GM12878 (cell line): Measurements from ENCODE around the gene GABRB3. TPM values are rescaled to one million over a fixed set of nuclear protein-coding genes. Genes with fewer than 3 reads are reported as not detected.

Experiments
- ATAC-seq: fragments of 200-7000 bp; cut with Tn5 transposase; 3 replicates; pipeline ENCODE4 v1.9.1; 2020; ENCODE audit warnings: mild to moderate bottlenecking, moderate library complexity
- BruUV-seq: library from RNA; stranded (reverse); fragments of 400-500 nt; replicated peaks from 2 replicates; lab custom pipeline; 2021; lab: Mats Ljungman, UMichigan
- CTCF ChIA-PET: fragments of 300-600 bp; sonication (Branson Sonifier 250); formaldehyde crosslinking; extraction: SDS; loops from one replicate; lab custom pipeline; 2021; ENCODE audit warnings: inconsistent platforms; lab: Yijun Ruan, JAX
- POLR2A ChIA-PET: fragments of 350-600 bp; formaldehyde crosslinking; extraction: SDS; loops from one replicate; lab custom pipeline; 2021; ENCODE audit warnings: inconsistent platforms; lab: Charles Lee
- RAD21 ChIA-PET: fragments of 300-600 bp; sonication (Branson Sonifier 250); formaldehyde crosslinking; loops from one replicate; lab custom pipeline; 2023; ENCODE audit warnings: antibody characterized with exemption; ENCODE audit not compliant: unreplicated experiment; lab: Charles Lee
- SMC1A ChIA-PET: fragments of 300-600 bp; sonication (Branson Sonifier 250); formaldehyde crosslinking; loops from one replicate; lab custom pipeline; 2023; ENCODE audit not compliant: unreplicated experiment, uncharacterized antibody; lab: Charles Lee
- DNase-seq: peaks from one replicate; pipeline ENCODE4 v3.0.0-alpha.2; 2011; ENCODE audit warnings: low read depth, low spot score
- FAIRE-seq: peaks from 3 replicates; lab custom pipeline; 2011; peaks lifted over from hg19 to GRCh38; lab: Jason Lieb, UNC
- H2AFZ ChIP-seq: 2 replicates; pipeline ENCODE4 v1.6.0; 2011; ENCODE audit warnings: low read depth, low read length, control low read depth; ENCODE audit not compliant: control insufficient read depth
- H3K27ac ChIP-seq: 2 replicates; pipeline ENCODE4 v1.5.1; 2011; ENCODE audit warnings: control low read depth; ENCODE audit not compliant: control insufficient read depth, insufficient read depth
- H3K27me3 ChIP-seq, 2 experiments: replicated peaks in 1 of 2; 2 replicates each; pipeline versions ENCODE4 v1.6.0 to v1.6.1; 2011; ENCODE audit warnings: low read length in 1 of 2; ENCODE audit not compliant: control insufficient read depth in 2 of 2, insufficient read depth in 2 of 2
- H3K36me3 ChIP-seq, 2 experiments: 2 replicates each; pipeline ENCODE4 v1.5.1; 2011; ENCODE audit warnings: low read length in 1 of 2; ENCODE audit not compliant: control insufficient read depth in 2 of 2, insufficient read depth in 2 of 2
- H3K4me1 ChIP-seq: 2 replicates; pipeline ENCODE4 v1.6.1; 2011; ENCODE audit warnings: mild to moderate bottlenecking, low read length, moderate library complexity, mixed read lengths; ENCODE audit not compliant: control insufficient read depth, insufficient read depth
- H3K4me2 ChIP-seq: 2 replicates; pipeline ENCODE4 v1.6.0; 2011; ENCODE audit warnings: control low read depth; ENCODE audit not compliant: control insufficient read depth, insufficient read depth
- H3K4me3 ChIP-seq: fragments of 200-600 bp; sonication (generic); 2 replicates; pipeline ENCODE4 v1.5.1; 2016
- H3K79me2 ChIP-seq: 2 replicates; pipeline ENCODE4 v1.6.0; 2011; ENCODE audit warnings: low read length; ENCODE audit not compliant: control insufficient read depth, insufficient read depth
- H3K9ac ChIP-seq: 2 replicates; pipeline ENCODE4 v1.8.0; 2011; ENCODE audit warnings: low read length, control low read depth, mixed read lengths; ENCODE audit not compliant: control insufficient read depth, insufficient read depth
- H3K9me3 ChIP-seq: replicated peaks from 3 replicates; pipeline ENCODE4 v1.5.1; 2011; ENCODE audit warnings: mild to moderate bottlenecking, low read length; ENCODE audit not compliant: control insufficient read depth, insufficient read depth
- H4K20me1 ChIP-seq: 2 replicates; pipeline ENCODE4 v1.6.0; 2011; ENCODE audit not compliant: control insufficient read depth, insufficient read depth
- BHLHE40 ChIP-seq, 2 experiments: fragments of 450-650 bp in 1 of 2; IDR thresholded peaks; 2 replicates each; pipeline ENCODE4 v1.6.1; 2011 to 2017; ENCODE audit warnings: low read depth in 2 of 2, borderline replicate concordance in 1 of 2, improper control_type of control experiment in 1 of 2, low read length in 1 of 2, mild to moderate bottlenecking in 1 of 2
- BRCA1 ChIP-seq: IDR thresholded peaks from 2 replicates; pipeline ENCODE4 v1.6.1; 2011; ENCODE audit warnings: low read depth, low read length, improper control_type of control experiment
- CEBPB ChIP-seq, 2 experiments: fragments of 150-350 bp in 1 of 2; IDR thresholded peaks; 2 replicates each; pipeline ENCODE4 v1.6.1; 2012 to 2014; ENCODE audit warnings: low read depth in 2 of 2, low read length in 2 of 2, borderline replicate concordance in 1 of 2, inconsistent platforms in 1 of 2
- CHD1 ChIP-seq: IDR thresholded peaks from 2 replicates; pipeline ENCODE4 v1.6.1; 2012; ENCODE audit warnings: low read depth, low read length, improper control_type of control experiment
- ESRRA ChIP-seq: IDR thresholded peaks from 2 replicates; pipeline ENCODE4 v1.6.1; 2012; ENCODE audit warnings: mild to moderate bottlenecking, low read length, improper control_type of control experiment
- NR2F1 ChIP-seq: fragments of 450-650 bp; conservative IDR thresholded peaks from 2 replicates; pipeline ENCODE4 v1.6.1; 2017; ENCODE audit warnings: mild to moderate bottlenecking
- POLR2A ChIP-seq: IDR thresholded peaks from 2 replicates; pipeline ENCODE4 v1.6.1; 2011; ENCODE audit warnings: low read depth, mild to moderate bottlenecking, low read length
- RELA ChIP-seq: fragments of 450-650 bp; IDR thresholded peaks from 2 replicates; pipeline ENCODE4 v1.8.0; 2014; ENCODE audit warnings: borderline replicate concordance; ENCODE audit not compliant: partially characterized antibody
- SUPT20H ChIP-seq: IDR thresholded peaks from 2 replicates; pipeline ENCODE4 v1.6.1; 2011; ENCODE audit warnings: low read depth, mild to moderate bottlenecking, low read length, moderate library complexity, borderline replicate concordance; ENCODE audit not compliant: control insufficient read depth
- YBX1 ChIP-seq: fragments of 450-650 bp; IDR thresholded peaks from 2 replicates; pipeline ENCODE4 v1.6.1; 2016; ENCODE audit warnings: antibody characterized with exemption
- WGBS: methylation state at CpG from one replicate; pipeline ENCODE4 v1.1.6; 2016; ENCODE audit warnings: low lambda C conversion rate; ENCODE audit not compliant: insufficient replicate concordance, insufficient coverage; ENCODE audit errors: missing lambda C conversion rate; 5-methylcytosine and 5-hydroxymethylcytosine counted together
- in situ Hi-C: fragments of 300-500 bp; cut with MboI; formaldehyde crosslinking; loops from 9 replicates; pipeline ENCODE4 v1.14.3; 2018; ENCODE audit warnings: mixed read lengths
- intact Hi-C: fragments of 100-400 bp; cut with micrococcal nuclease; formaldehyde crosslinking; loops from one replicate; pipeline ENCODE4 v1.14.2; 2022; ENCODE audit not compliant: unreplicated experiment
- polyA plus RNA-seq, 11 experiments: library from polyadenylated mRNA; depleted of rRNA in 4 of 11; unstranded in 6 of 11; stranded (reverse) in 5 of 11; fragments of >200 nt; fragmentation: Nextera tagmentation in 4 of 11; fragmentation: Illumina TruSeq in 1 of 11; extraction: Ambion mirVana in 4 of 11; extraction: Trizol in 1 of 11; gene quantifications; 1 replicate in 1 of 11; 2 replicates in 10 of 11; pipeline versions ENCODE4 v1.2.1 to v1.2.3, GENCODE V29; 2011 to 2016; ENCODE audit warnings: inconsistent platforms in 2 of 11, missing spikeins in 2 of 11, low read depth in 1 of 11
- total RNA-seq, 4 experiments: library from RNA; depleted of rRNA in 3 of 4; stranded (reverse); fragments of >200 nt in 3 of 4; fragmentation: Illumina TruSeq in 1 of 4; extraction: Trizol in 1 of 4; gene quantifications; 2 replicates each; pipeline versions ENCODE4 v1.2.1 to v1.2.3, GENCODE V29; 2013 to 2021
- TF ChIP-seq, protein P1 (sequence below): fragments of 450-650 bp; formaldehyde crosslinking; IDR thresholded peaks from 2 replicates; pipeline ENCODE4 v1.4.0; 2020; ENCODE audit warnings: mild to moderate bottlenecking, moderate library complexity
- TF ChIP-seq, protein P2 (sequence below): IDR thresholded peaks from 2 replicates; pipeline ENCODE4 v1.6.1; 2012; ENCODE audit warnings: low read depth, low read length, improper control_type of control experiment

GABRB3 gene
- total and polyA plus RNA-seq, 10 of the 15 experiments (the other 5 are each of a cell fraction or from before 2014, with no cell fraction given), result 0.05 to 0.08 (median 0.05) TPM; not detected in 7

DNA sequence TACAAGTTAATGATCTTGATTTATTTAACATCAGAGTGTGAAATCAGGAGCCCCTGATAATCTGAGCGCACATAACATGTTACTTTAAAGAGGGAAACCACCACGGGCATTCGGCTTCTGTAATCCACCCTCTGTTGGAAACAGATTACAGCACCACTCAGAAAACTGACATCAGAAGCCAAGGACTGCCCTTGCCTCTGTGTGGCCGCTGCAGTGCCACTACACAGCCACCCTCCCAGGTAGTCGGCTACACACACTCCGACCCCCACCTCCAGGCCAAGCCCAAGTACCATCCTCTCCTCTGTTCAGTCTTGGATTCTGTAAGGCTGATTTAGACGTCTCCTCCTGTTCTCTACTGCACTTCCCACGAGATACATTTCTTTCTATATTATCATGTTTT, 251.7 kb downstream of the GABRB3 start:
- H3K27ac ChIP-seq, result no peak overlapping the region
- no peaks in the 10 kb centered on the region for H4K20me1 ChIP-seq
- H3K9ac ChIP-seq, result no peak overlapping the region
- in situ Hi-C loops, result no loop called here
- no peak overlapping the region for H3K4me2 ChIP-seq
- no peaks in the 10 kb centered on the region for H3K36me3 ChIP-seq
- DNase-seq, result no peak
- no peak for ATAC-seq
- intact Hi-C loops, result no loop called here
- ChIA-PET POLR2A (no interaction called here), RAD21 (no interaction called here), CTCF (no interaction called here), SMC1A (no interaction called here)
- BruUV-seq, result no TSS peak
- H3K4me1 ChIP-seq, result no peaks in the 10 kb centered on the region
- 25% methylated on average over 8 of the region's 8 CpGs for WGBS
- H3K79me2 ChIP-seq, result no peaks in the 10 kb centered on the region
- H3K27me3 ChIP-seq, result no peaks in the 10 kb centered on the region
- TF ChIP-seq NR2F1 (no peak), POLR2A (no peak), RELA (no peak), BRCA1 (no peak), BHLHE40 (IDR thresholded peaks at IDR 0.05; ENCODE audit: borderline replicate concordance in 1 of 2, low read depth in 2 of 2, low read length in 1 of 2) (no peak), CEBPB (IDR thresholded peaks at IDR 0.05; ENCODE audit: borderline replicate concordance in 1 of 2, low read depth in 2 of 2, low read length in 2 of 2) (no peak), CHD1 (no peak), YBX1 (no peak), SUPT20H (no peak), ESRRA (no peak)
- TF ChIP-seq, protein P1, sequence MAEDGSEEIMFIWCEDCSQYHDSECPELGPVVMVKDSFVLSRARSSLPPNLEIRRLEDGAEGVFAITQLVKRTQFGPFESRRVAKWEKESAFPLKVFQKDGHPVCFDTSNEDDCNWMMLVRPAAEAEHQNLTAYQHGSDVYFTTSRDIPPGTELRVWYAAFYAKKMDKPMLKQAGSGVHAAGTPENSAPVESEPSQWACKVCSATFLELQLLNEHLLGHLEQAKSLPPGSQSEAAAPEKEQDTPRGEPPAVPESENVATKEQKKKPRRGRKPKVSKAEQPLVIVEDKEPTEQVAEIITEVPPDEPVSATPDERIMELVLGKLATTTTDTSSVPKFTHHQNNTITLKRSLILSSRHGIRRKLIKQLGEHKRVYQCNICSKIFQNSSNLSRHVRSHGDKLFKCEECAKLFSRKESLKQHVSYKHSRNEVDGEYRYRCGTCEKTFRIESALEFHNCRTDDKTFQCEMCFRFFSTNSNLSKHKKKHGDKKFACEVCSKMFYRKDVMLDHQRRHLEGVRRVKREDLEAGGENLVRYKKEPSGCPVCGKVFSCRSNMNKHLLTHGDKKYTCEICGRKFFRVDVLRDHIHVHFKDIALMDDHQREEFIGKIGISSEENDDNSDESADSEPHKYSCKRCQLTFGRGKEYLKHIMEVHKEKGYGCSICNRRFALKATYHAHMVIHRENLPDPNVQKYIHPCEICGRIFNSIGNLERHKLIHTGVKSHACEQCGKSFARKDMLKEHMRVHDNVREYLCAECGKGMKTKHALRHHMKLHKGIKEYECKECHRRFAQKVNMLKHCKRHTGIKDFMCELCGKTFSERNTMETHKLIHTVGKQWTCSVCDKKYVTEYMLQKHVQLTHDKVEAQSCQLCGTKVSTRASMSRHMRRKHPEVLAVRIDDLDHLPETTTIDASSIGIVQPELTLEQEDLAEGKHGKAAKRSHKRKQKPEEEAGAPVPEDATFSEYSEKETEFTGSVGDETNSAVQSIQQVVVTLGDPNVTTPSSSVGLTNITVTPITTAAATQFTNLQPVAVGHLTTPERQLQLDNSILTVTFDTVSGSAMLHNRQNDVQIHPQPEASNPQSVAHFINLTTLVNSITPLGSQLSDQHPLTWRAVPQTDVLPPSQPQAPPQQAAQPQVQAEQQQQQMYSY (CRISPR knock-in tag), result no peak
- TF ChIP-seq, protein P2, sequence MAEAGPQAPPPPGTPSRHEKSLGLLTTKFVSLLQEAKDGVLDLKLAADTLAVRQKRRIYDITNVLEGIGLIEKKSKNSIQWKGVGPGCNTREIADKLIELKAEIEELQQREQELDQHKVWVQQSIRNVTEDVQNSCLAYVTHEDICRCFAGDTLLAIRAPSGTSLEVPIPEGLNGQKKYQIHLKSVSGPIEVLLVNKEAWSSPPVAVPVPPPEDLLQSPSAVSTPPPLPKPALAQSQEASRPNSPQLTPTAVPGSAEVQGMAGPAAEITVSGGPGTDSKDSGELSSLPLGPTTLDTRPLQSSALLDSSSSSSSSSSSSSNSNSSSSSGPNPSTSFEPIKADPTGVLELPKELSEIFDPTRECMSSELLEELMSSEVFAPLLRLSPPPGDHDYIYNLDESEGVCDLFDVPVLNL, result no peak
- H3K4me3 ChIP-seq, result no peak overlapping the region
- H2AFZ ChIP-seq, result no peak overlapping the region
- H3K9me3 ChIP-seq, result no peaks in the 10 kb centered on the region; the same call in 2 of the 3 replicates
- no peak for FAIRE-seq
